Stimulated activated naive CD8-positive, alpha-beta T cell treated with anti-CD3 and anti-CD28 coated beads, Interleukin-15, Interleukin-2, amounts not matched to agents 100 U/mL and 50 U/mL, for 24 hours (primary cell): ENCODE data around the gene SMC6.

Source experiments
- ATAC-seq: fragments of 150-1000 bp; cut with Tn5 transposase; one replicate; pipeline ENCODE4 v1.10.0; 2021
- DNase-seq: peaks from one replicate; pipeline ENCODE4 v3.0.0; 2021

SMC6 gene

DNA sequence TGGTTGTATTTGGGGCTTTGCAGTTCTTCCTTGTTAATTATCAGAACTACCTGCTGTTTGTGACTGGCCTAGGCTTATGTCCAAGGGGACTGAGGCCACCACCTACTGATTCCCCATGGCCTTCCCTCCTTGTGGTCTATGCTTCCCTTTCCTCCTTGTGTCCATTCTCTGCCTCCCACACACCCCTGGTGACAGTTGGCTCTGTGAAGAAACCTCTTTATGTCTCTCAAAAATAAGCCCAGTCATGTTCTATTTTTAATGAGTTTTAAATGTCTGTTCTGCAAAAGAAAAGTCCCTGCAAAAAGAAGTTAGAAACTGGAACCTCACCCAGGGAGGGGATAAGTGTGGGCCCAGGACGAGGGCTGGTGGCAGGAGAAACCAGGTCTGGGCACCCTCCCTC is 105.0 kb downstream of the SMC6 start:
- DNase-seq (no peak), ATAC-seq (no peak)

DNA sequence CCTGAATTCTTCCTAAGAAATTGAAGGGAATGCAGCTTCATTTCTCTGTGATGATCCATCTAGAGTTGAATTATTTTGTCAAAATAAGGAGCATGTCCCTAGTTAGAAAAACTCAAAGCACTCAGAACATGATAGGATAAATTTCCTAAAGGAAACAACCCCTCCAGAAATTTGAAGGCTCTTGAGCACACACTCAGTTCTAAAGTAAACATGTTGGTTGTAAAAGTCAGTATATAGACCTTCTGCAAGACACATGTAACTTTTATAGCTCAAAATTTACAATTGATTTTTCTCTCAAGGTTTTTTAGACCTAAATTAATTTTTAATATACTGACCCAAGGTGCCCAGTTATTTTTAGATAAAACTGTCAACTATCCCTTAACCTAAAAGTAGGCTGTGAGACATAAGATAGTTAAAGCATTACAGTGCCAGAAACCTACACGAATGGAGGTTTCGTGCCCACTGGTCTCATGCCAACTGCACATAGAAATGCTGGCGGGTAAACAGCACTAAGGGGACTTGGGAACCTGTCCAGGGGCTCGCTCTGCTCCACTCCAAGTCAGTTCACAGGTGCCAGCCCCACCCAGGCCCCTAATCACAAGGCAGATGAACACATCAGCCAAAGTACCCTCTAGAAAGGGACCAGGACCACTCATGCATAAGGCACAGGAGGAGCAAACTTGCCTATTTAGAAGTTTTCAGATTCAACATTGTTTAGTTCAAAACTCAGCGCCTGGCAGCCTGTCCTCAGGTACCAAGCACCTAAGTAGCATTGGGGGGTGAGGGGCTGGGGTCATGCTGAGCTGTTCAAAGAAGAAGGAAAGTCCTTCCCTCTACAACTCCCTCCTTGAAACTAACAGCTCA is 106.5 kb downstream of the SMC6 start:
- no peak for DNase-seq
- ATAC-seq = no peak

DNA sequence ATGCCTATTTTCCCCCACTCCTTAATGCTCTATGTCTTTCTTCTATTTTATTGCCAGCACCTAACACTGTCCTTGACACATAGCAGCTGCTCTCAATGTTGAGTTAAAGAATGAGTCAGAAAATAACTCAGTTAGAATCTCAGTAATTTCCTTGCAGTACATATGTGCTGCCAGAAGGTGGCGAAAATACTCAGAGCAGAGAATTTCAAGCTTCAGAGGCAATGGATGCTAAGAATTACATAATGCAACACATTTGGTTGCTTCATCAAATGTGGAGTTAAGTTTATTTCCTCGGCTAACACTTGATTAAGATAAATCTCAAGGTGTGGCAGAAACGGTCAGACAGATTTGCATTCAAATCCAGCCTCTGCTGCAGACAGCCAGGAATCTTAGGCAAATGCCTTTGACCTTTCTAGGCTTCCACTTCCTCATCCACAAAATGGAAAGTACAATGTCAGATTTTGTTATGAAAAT is 107.5 kb downstream of the SMC6 start:
- peak; percentile 52 for DNase-seq

DNA sequence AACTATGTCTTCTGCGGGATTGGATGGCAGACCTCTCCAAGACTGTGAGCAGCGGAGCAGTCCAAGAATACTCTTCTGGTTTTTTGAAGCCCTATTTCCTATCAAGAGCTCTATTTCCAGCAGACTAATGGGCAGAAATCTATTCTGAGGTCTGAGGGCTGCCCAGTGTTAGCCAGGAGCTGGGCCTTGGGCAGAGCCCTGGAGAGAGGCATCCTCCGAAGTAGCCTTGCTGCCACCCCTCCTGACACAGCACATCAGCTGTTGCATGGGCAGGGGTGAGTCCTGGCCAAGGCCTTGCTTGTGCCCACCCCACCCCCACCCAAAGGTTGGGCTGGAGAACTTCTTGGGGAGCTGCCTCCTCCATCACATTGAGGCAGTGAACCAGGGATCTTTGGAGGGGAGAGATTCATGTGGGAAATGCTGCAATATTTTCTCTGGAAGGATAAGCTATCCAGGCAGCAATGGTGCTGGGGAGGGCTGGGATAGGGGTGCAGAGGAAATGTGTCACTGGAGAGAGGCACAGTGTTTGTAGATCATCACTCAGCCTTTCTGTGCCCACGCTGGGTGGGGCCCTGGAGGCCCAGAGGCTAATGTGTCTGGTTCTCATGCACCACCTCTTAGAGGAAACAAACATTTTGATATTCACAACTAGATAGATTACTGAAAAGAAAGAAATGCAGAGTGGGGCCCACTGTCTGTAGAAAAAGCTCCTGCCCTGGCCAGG is 108.5 kb downstream of the SMC6 start:
- DNase-seq (no peak), ATAC-seq (no peak)

More for the DNA sequence above, 107.5 kb downstream of the SMC6 start:
- peak; percentile 67 for ATAC-seq

DNA sequence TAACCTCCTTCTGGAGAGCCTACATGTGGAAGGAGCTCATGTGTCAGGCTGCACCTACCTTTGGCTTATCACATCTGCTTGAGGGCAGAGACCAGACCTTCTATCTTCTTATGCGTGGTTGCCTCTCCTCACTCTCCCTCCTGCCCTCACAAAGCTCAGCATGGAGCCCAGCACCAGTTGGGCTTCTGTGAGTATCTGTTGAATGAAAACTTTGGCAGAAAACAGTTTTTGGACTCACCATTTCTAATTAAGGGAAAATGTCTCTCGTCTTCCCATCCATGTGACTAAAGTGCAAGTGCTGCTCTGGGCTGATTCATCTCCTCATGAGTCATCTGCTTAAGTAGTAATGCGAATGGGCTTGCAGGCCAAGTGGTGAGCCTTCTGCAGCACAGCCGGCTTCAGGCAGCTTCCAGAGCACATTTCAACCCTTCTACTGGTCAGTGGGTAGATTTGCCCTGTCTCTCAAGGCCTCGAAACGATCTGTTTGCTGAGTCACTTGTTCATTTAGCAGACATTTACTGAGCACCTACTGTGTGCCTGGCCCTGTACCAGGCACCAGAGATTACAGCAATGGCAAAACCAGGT is 110.5 kb downstream of the SMC6 start:
- peak; percentile 8 for DNase-seq
- peak; percentile 78 for ATAC-seq

DNA sequence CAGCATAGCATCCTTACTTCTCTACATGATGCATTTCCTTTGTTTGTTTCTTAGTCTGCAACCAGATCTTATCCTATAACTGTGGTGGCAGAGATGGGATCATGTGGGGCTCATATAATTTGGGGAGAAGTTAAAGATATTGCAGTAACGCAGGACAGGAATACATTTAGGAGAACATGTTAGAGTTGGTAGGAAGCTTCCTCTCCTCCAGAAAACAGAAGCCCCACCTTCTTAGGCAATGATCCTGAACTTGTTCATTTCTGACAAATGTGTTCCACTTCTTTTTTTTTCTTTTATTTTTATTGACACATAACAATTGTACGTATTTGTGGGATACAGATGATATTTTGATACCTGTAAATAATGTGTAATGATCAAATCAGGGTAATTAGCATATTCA is 113.2 kb downstream of the SMC6 start:
- ATAC-seq = no peak
- DNase-seq = no peak

- DNase-seq (no peak), ATAC-seq (no peak)
Observed at GRCh38 chr2:17638196-17638743, 115.3 kb downstream of the SMC6 start.

GRCh38 chr2:17637131-17637906 is 116.3 kb downstream of the SMC6 start:
- peak; percentile 28 for ATAC-seq
- no peak for DNase-seq

DNA sequence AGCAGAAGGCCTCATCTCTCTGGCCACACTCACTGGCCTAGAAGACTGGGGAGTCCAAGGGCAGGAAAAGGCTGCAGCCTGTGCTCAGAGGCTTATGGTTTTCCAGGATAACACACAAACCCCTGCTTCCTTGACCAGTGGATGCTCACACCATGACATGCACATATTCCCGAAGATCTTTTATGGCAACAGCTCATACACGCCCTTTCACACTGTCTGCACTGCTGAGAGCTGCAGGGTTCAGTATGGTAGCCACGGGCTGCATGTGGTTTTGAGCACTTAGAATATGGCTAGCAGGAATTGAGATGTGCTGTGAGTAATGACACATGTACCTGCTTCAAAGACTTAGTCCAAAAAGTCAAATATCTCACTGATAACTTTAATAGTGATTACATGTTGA is 117.4 kb downstream of the SMC6 start:
- DNase-seq = no peak
- no peak for ATAC-seq

GRCh38 chr2:17634997-17635396 is 118.6 kb downstream of the SMC6 start:
- DNase-seq (no peak), ATAC-seq (no peak)

DNA sequence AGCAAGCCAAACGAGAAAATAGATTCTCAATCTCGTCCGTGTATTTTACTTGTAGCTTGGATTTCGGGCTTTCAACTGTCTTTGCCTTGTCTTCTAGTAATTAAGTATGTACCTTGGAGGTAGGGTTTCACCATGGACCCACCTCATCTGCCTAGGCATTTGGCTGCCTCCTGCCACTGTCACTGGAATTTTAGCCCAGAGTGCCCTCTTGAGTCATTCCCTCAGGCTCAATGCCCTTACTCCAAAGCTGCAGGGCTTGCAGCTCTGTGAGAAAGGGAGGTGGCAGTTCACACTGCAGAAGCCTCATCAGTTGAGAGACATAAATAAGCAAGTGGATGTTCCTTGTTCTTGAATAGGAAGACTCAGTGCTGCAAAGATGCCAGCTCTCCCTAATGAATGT is 123.5 kb downstream of the SMC6 start:
- DNase-seq (no peak), ATAC-seq (no peak)

DNA sequence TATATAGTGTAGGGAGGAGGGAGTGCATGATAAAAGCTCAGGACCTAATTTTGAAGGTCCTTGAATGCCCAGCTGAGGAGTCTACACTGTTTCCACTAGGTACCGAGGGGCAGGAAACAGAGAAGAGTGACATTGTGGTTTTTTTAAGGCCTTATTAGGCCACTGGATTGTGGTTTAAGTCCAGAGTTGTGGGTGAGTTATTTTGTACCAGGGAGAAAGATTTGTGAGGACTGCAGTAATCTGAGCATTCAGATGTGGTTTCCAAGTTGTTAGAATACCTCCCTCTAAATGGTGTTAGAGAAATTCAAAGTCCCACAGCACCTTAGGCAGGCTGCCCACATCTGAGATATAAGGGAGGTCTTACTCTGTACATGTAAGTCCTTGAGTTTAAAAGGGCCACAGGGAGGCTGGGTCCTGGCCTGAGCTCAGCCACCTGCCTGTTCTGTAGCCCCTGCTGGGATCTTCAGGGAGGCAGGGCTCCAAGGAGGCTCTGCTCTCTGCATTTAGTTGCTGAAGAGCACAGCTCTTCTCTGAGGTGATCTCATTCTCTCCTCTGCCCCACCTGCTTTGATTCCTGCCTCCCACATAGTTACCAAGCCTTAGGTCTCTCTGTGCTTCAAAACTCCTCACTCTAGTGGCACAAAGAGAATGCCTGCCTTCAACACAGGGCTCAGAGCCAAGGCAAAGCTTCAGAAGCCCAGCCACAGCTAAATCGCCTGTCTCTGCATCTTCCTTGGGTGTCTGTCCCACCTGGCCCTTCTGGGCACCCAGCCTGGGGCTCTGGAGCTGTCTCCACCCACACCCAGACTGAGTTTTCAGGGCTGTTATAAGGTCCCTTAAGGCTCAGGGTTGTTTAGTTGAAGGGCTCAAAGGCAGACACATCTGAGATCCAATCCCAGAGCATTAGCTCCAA is 125.0 kb downstream of the SMC6 start:
- DNase-seq (no peak), ATAC-seq (no peak)

- DNase-seq (no peak), ATAC-seq (no peak)
Observed at GRCh38 chr2:17627434-17627833, 126.2 kb downstream of the SMC6 start.

GRCh38 chr2:17626986-17627385 is 126.6 kb downstream of the SMC6 start:
- ATAC-seq (no peak), DNase-seq (no peak)

- no peak for ATAC-seq
Observed at GRCh38 chr2:17625446-17625845, 128.2 kb downstream of the SMC6 start.

DNA sequence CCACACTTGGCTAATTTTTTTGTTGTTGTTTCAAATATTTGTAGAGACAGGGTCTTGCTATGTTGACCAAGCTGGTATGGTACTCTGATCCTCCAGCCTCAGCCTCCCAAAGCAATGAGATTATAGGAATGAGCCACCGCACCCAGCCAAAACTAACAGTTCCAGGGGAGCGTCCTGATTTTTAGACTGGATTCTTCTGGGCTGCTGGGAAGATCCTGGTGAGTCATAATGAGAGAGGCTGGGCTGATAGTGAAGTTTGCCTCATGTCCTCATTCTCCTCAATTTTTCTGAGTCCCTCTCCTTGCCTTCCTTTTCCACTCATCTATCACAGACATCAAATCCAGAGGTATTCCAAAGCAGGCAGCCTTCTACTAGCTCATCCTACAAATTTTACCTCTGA is 131.8 kb downstream of the SMC6 start:
- no peak for ATAC-seq

More at GRCh38 chr2:17625446-17625845, 128.2 kb downstream of the SMC6 start:
- DNase-seq = no peak

DNA sequence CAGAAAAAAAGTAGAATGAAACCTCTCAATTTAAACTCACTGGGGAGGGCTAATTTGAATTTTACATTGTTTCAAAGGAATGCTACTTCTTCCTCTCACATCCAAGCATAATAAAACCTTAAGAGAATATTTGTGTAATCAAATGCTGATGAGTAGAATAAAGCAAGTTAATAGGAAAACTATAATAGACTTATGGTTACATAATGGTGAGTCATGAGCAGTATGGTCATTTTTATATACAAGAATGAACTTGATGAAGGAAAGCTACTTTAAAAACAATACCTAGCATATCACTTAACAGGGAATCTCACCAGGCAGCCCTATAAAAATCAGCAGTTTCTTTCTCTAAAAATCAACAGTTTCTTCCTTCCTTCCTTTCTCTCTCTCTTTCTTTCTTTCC is 132.8 kb downstream of the SMC6 start:
- DNase-seq (no peak), ATAC-seq (no peak)

More for the DNA sequence above, 131.8 kb downstream of the SMC6 start:
- no peak for DNase-seq

DNA sequence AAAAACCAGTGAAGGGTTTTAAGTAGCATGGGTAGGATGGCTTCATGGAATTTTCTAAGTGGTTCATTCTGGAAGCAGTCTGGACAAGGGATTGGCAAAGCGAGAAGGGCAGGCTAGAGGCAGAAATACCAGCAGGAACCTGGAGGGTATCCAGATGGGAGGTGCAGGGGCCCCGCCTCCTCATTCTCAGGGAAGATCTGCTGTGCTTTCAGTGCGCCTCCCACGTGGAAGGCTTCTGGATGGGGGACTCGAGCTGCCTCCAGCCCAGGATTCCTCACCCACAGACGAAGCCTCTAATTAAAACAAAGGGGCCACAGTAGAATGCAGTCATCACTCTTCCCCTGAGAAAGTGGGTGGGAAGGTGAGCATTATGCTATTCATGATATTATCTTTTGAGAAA is 133.3 kb downstream of the SMC6 start:
- ATAC-seq (no peak), DNase-seq (no peak)

GRCh38 chr2:17617955-17618354 is 135.7 kb downstream of the SMC6 start:
- DNase-seq = no peak
- ATAC-seq = no peak

GRCh38 chr2:17617516-17617915 is 136.1 kb downstream of the SMC6 start:
- no peak for ATAC-seq
- no peak for DNase-seq

DNA sequence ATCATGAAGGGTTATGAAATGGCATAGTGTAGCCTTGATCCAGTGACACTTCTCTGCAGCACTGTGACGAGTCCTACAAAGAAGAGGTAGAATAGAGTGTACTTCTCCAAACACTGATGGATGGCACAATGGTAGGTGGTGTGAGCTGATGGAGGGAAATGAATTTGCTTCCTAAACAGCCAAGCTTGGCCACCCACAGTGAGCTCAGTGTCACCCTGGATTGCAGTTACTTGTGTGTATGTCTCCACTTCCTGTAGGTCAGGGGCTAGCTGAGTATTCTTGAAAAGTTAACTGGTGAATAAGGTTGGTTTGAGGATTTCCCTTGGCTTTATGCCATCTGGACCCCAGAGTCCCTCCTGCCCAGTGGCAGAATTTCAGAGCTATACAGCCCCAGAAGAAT is 137.2 kb downstream of the SMC6 start:
- ATAC-seq = no peak
- DNase-seq = no peak
